Measurements from ENCODE around the gene NMNAT3. TPM values are rescaled to one million over a fixed set of nuclear protein-coding genes. Genes with fewer than 3 reads are reported as not detected.
A peak's percentile ranks its signal among the peaks of the same experiment; 100 is the strongest.

Gene NMNAT3
- total and polyA plus RNA-seq, 4 donors = 8.0 to 12.1 (median 10.0) TPM

- no peak overlapping the region for H3K27ac ChIP-seq (ENCODE audit: low read depth, low read length)
- H3K4me3 ChIP-seq (ENCODE audit: low read depth, low read length) = no peak overlapping the region
- H3K4me1 ChIP-seq (ENCODE audit: control insufficient read depth, insufficient read depth, low read length) = no peaks in the 10 kb centered on the region
- H3K9me3 ChIP-seq (ENCODE audit: control insufficient read depth, insufficient read depth, low read length) = no peaks in the 10 kb centered on the region
- H3K36me3 ChIP-seq (ENCODE audit: control insufficient read depth, insufficient read depth, low read length) = no peaks in the 10 kb centered on the region
- H3K27me3 ChIP-seq (ENCODE audit: control insufficient read depth, insufficient read depth, low read length) = no peaks in the 10 kb centered on the region
- DNase-seq (ENCODE audit: low read depth in 4 of 6, low spot score in 6 of 6) = peak in 1 of 6 donors; percentile 76
- WGBS (ENCODE audit: insufficient coverage) = 13% methylated on average over 3 of the region's 6 CpGs
Observed at GRCh38 chr3:139695426-139696313, 17.9 kb upstream of the NMNAT3 start.

GRCh38 chr3:139695007-139695406 is 17.2 kb upstream of the NMNAT3 start:
- DNase-seq (ENCODE audit: low read depth in 4 of 6, low spot score in 6 of 6) = no peak
- no peak overlapping the region for H3K27ac ChIP-seq (ENCODE audit: low read depth, low read length)
- H3K36me3 ChIP-seq (ENCODE audit: control insufficient read depth, insufficient read depth, low read length) = no peaks in the 10 kb centered on the region
- no peaks in the 10 kb centered on the region for H3K27me3 ChIP-seq (ENCODE audit: control insufficient read depth, insufficient read depth, low read length)
- H3K9me3 ChIP-seq (ENCODE audit: control insufficient read depth, insufficient read depth, low read length) = no peaks in the 10 kb centered on the region
- no CpG with 5 or more reads among the region's 3 CpGs for WGBS (ENCODE audit: insufficient coverage)
- H3K4me3 ChIP-seq (ENCODE audit: low read depth, low read length) = no peak overlapping the region
- H3K4me1 ChIP-seq (ENCODE audit: control insufficient read depth, insufficient read depth, low read length) = no peaks in the 10 kb centered on the region

GRCh38 chr3:139694542-139694941 is 16.8 kb upstream of the NMNAT3 start:
- Histone ChIP-seq H3K4me3 (ENCODE audit: low read depth, low read length) (no peak overlapping the region), H3K4me1 (ENCODE audit: control insufficient read depth, insufficient read depth, low read length) (no peaks in the 10 kb centered on the region), H3K27ac (ENCODE audit: low read depth, low read length) (no peak overlapping the region), H3K27me3 (ENCODE audit: control insufficient read depth, insufficient read depth, low read length) (no peaks in the 10 kb centered on the region), H3K9me3 (ENCODE audit: control insufficient read depth, insufficient read depth, low read length) (no peaks in the 10 kb centered on the region), H3K36me3 (ENCODE audit: control insufficient read depth, insufficient read depth, low read length) (no peaks in the 10 kb centered on the region)
- WGBS (ENCODE audit: insufficient coverage) = no CpG with 5 or more reads among the region's 1 CpG
- no peak for DNase-seq (ENCODE audit: low read depth in 4 of 6, low spot score in 6 of 6)

GRCh38 chr3:139691619-139692018 is 13.8 kb upstream of the NMNAT3 start:
- no peaks in the 10 kb centered on the region for H3K36me3 ChIP-seq (ENCODE audit: control insufficient read depth, insufficient read depth, low read length)
- no peaks in the 10 kb centered on the region for H3K4me1 ChIP-seq (ENCODE audit: control insufficient read depth, insufficient read depth, low read length)
- no peaks in the 10 kb centered on the region for H3K9me3 ChIP-seq (ENCODE audit: control insufficient read depth, insufficient read depth, low read length)
- H3K27ac ChIP-seq (ENCODE audit: low read depth, low read length) = no peak overlapping the region
- H3K4me3 ChIP-seq (ENCODE audit: low read depth, low read length) = no peak overlapping the region
- no peak for DNase-seq (ENCODE audit: low read depth in 4 of 6, low spot score in 6 of 6)
- H3K27me3 ChIP-seq (ENCODE audit: control insufficient read depth, insufficient read depth, low read length) = no peaks in the 10 kb centered on the region

- 74% methylated on average over 6 of the region's 7 CpGs for WGBS (ENCODE audit: insufficient coverage)
- no peak overlapping the region for H3K4me3 ChIP-seq (ENCODE audit: low read depth, low read length)
Observed at GRCh38 chr3:139689708-139690228, 12.0 kb upstream of the NMNAT3 start.

GRCh38 chr3:139689122-139689521 is 11.3 kb upstream of the NMNAT3 start:
- no peaks in the 10 kb centered on the region for H3K4me1 ChIP-seq (ENCODE audit: control insufficient read depth, insufficient read depth, low read length)
- no peaks in the 10 kb centered on the region for H3K9me3 ChIP-seq (ENCODE audit: control insufficient read depth, insufficient read depth, low read length)
- H3K27ac ChIP-seq (ENCODE audit: low read depth, low read length) = no peak overlapping the region
- no peaks in the 10 kb centered on the region for H3K36me3 ChIP-seq (ENCODE audit: control insufficient read depth, insufficient read depth, low read length)
- WGBS (ENCODE audit: insufficient coverage) = 44% methylated on average over 4 of the region's 4 CpGs
- no peaks in the 10 kb centered on the region for H3K27me3 ChIP-seq (ENCODE audit: control insufficient read depth, insufficient read depth, low read length)
- peak in 1 of 6 donors; percentile 47 for DNase-seq (ENCODE audit: low read depth in 4 of 6, low spot score in 6 of 6)
- no peak overlapping the region for H3K4me3 ChIP-seq (ENCODE audit: low read depth, low read length)

More at GRCh38 chr3:139689708-139690228, 12.0 kb upstream of the NMNAT3 start:
- H3K27ac ChIP-seq (ENCODE audit: low read depth, low read length) = no peak overlapping the region
- no peaks in the 10 kb centered on the region for H3K4me1 ChIP-seq (ENCODE audit: control insufficient read depth, insufficient read depth, low read length)
- no peaks in the 10 kb centered on the region for H3K9me3 ChIP-seq (ENCODE audit: control insufficient read depth, insufficient read depth, low read length)
- DNase-seq (ENCODE audit: low read depth in 4 of 6, low spot score in 6 of 6) = peak in 1 of 6 donors; percentile 53
- H3K36me3 ChIP-seq (ENCODE audit: control insufficient read depth, insufficient read depth, low read length) = no peaks in the 10 kb centered on the region
- H3K27me3 ChIP-seq (ENCODE audit: control insufficient read depth, insufficient read depth, low read length) = no peaks in the 10 kb centered on the region

GRCh38 chr3:139687431-139687830 is 9.7 kb upstream of the NMNAT3 start:
- no peaks in the 10 kb centered on the region for H3K27me3 ChIP-seq (ENCODE audit: control insufficient read depth, insufficient read depth, low read length)
- no CpG with 5 or more reads among the region's 1 CpG for WGBS (ENCODE audit: insufficient coverage)
- no peak overlapping the region for H3K27ac ChIP-seq (ENCODE audit: low read depth, low read length)
- H3K36me3 ChIP-seq (ENCODE audit: control insufficient read depth, insufficient read depth, low read length) = no peaks in the 10 kb centered on the region
- no peak overlapping the region for H3K4me3 ChIP-seq (ENCODE audit: low read depth, low read length)
- DNase-seq (ENCODE audit: low read depth in 4 of 6, low spot score in 6 of 6) = no peak
- no peaks in the 10 kb centered on the region for H3K4me1 ChIP-seq (ENCODE audit: control insufficient read depth, insufficient read depth, low read length)
- no peaks in the 10 kb centered on the region for H3K9me3 ChIP-seq (ENCODE audit: control insufficient read depth, insufficient read depth, low read length)

GRCh38 chr3:139686624-139687023 is 8.9 kb upstream of the NMNAT3 start:
- no peaks in the 10 kb centered on the region for H3K9me3 ChIP-seq (ENCODE audit: control insufficient read depth, insufficient read depth, low read length)
- WGBS (ENCODE audit: insufficient coverage) = 100% methylated on average over 1 of the region's 3 CpGs
- H3K27ac ChIP-seq (ENCODE audit: low read depth, low read length) = no peak overlapping the region
- no peaks in the 10 kb centered on the region for H3K27me3 ChIP-seq (ENCODE audit: control insufficient read depth, insufficient read depth, low read length)
- DNase-seq (ENCODE audit: low read depth in 4 of 6, low spot score in 6 of 6) = no peak
- no peaks in the 10 kb centered on the region for H3K4me1 ChIP-seq (ENCODE audit: control insufficient read depth, insufficient read depth, low read length)
- no peak overlapping the region for H3K4me3 ChIP-seq (ENCODE audit: low read depth, low read length)
- H3K36me3 ChIP-seq (ENCODE audit: control insufficient read depth, insufficient read depth, low read length) = no peaks in the 10 kb centered on the region

GRCh38 chr3:139686206-139686605 is 8.4 kb upstream of the NMNAT3 start:
- Histone ChIP-seq H3K36me3 (ENCODE audit: control insufficient read depth, insufficient read depth, low read length) (no peaks in the 10 kb centered on the region), H3K4me3 (ENCODE audit: low read depth, low read length) (no peak overlapping the region), H3K9me3 (ENCODE audit: control insufficient read depth, insufficient read depth, low read length) (no peaks in the 10 kb centered on the region), H3K27me3 (ENCODE audit: control insufficient read depth, insufficient read depth, low read length) (no peaks in the 10 kb centered on the region), H3K4me1 (ENCODE audit: control insufficient read depth, insufficient read depth, low read length) (no peaks in the 10 kb centered on the region), H3K27ac (ENCODE audit: low read depth, low read length) (no peak overlapping the region)
- WGBS (ENCODE audit: insufficient coverage) = 97% methylated on average over 3 of the region's 3 CpGs
- DNase-seq (ENCODE audit: low read depth in 4 of 6, low spot score in 6 of 6) = no peak

GRCh38 chr3:139679220-139679775 is 1.5 kb upstream of the NMNAT3 start:
- no peak for DNase-seq (ENCODE audit: low read depth in 4 of 6, low spot score in 6 of 6)
- Histone ChIP-seq H3K4me1 (ENCODE audit: control insufficient read depth, insufficient read depth, low read length) (peaks cover 19% of the 10 kb centered on the region), H3K36me3 (ENCODE audit: control insufficient read depth, insufficient read depth, low read length) (no peaks in the 10 kb centered on the region), H3K27me3 (ENCODE audit: control insufficient read depth, insufficient read depth, low read length) (no peaks in the 10 kb centered on the region), H3K27ac (ENCODE audit: low read depth, low read length) (no peak overlapping the region), H3K4me3 (ENCODE audit: low read depth, low read length) (no peak overlapping the region), H3K9me3 (ENCODE audit: control insufficient read depth, insufficient read depth, low read length) (no peaks in the 10 kb centered on the region)
- WGBS (ENCODE audit: insufficient coverage) = 73% methylated on average over 3 of the region's 5 CpGs
